Measurements from ENCODE around the gene SOAT2.

SOAT2 gene

DNA sequence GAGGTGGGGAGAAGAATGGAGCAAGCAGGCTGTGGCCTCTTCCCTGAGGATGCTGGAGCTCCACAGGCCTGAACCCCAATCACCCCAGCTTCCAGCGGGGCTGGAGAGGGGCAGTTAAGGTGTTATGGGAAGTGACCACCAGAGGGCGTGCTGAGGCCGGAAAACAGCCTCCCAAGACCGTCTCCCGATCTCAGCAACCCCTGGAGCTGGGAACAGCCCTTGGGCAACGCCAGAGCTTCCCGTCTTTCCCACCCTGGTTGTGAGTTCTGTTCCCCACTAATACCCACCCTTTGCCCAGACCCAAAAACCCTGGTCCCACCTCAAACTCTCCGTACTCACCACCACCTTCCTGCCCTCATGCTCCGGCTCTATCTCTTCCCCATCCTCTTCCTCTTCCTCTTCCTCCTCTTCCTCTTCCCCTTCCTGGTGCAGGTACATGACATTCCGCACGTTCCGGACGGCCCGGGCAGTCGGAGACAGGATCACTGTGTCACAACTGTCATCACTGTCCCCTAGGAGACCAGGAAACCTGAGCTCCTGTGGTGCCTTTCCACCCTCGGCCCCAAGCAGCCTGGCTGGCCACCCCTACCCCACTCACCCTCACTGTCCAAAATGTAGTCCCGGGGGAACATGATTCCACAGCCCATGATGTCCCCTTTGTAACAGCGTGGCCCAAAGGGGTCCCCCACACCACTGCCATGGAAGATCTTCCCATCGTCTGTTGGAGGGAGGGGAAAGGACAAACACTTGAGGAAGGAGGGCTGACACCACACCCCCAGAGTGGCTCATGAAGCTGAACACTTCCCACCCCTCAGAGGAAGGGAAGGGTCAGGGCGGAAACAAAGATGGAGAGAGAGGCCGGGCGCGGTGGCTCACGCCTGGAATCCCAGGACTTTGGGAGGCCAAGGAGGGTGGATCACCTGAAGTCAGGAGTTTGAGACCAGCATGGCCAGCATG is 37.0 kb upstream of the SOAT2 start:
- Histone ChIP-seq H3K27ac (ENCODE audit: low read length) (no peak overlapping the region), H3K27me3 (ENCODE audit: control insufficient read depth, insufficient read depth, low read length) (no peaks in the 10 kb centered on the region), H3K4me1 (ENCODE audit: control insufficient read depth, insufficient read depth, low read length) (peaks cover 6% of the 10 kb centered on the region), H3K9me3 (ENCODE audit: control insufficient read depth, insufficient read depth, low read length) (no peaks in the 10 kb centered on the region), H3K36me3 (ENCODE audit: control insufficient read depth, insufficient read depth, low read length) (no peaks in the 10 kb centered on the region), H3K4me3 (ENCODE audit: low read length) (no peak overlapping the region)
- no peak for DNase-seq (ENCODE audit: low read depth, low spot score)
- WGBS (ENCODE audit: insufficient coverage, insufficient read length), result no CpG with 5 or more reads among the region's 24 CpGs

DNA sequence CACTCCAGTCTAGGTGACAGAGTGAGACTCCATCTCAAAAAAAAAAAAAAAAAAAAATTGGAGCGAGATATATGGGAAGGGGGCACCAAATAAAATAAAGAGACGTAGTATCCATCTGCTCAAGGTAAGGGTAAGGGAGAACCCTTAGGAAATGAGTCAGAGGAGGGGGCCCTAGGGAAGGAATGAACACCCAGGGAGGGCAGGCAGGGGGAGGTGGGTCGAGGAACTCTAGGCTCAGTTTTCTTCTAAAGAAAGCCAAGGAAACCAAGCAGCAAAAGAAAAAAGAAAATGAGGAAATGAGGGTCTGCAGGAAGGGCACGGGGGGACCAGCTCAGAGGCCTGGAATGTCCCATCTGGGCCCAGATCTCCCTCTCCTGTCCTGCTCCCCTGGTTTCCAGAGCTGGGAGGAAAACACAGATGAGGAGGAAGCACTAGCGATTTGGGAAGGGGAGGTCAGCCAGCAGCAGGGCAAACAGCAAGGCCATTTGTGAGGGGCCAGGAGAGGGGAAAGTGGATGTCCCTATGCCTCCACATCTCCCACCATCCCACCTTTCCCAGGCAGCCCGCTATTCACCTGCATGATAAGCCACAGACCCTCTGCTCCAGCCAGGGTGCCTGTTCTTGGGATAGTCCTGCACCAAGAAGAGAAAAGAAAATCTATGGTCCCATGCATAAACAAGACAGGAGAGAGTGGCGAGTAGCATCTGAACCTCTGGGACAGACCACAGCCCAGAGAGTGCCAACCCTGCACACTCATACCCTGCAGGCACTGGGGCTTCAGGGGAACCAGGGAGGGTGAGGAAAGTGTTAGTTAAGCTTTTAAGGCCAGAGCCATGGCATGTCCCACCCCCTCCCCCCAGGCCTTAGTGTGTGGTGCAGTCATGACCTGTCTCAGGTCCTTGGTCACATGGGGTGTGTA is 36.0 kb upstream of the SOAT2 start:
- H3K36me3 ChIP-seq (ENCODE audit: control insufficient read depth, insufficient read depth, low read length), result no peaks in the 10 kb centered on the region
- WGBS (ENCODE audit: insufficient coverage, insufficient read length), result no CpG with 5 or more reads among the region's 7 CpGs
- H3K9me3 ChIP-seq (ENCODE audit: control insufficient read depth, insufficient read depth, low read length), result no peaks in the 10 kb centered on the region
- H3K27ac ChIP-seq (ENCODE audit: low read length), result no peak overlapping the region
- no peak for DNase-seq (ENCODE audit: low read depth, low spot score)
- H3K4me1 ChIP-seq (ENCODE audit: control insufficient read depth, insufficient read depth, low read length), result peaks cover 5% of the 10 kb centered on the region
- no peaks in the 10 kb centered on the region for H3K27me3 ChIP-seq (ENCODE audit: control insufficient read depth, insufficient read depth, low read length)
- H3K4me3 ChIP-seq (ENCODE audit: low read length), result no peak overlapping the region

GRCh38 chr12:53067993-53068770 is 35.1 kb upstream of the SOAT2 start:
- Histone ChIP-seq H3K9me3 (ENCODE audit: control insufficient read depth, insufficient read depth, low read length) (no peaks in the 10 kb centered on the region), H3K27me3 (ENCODE audit: control insufficient read depth, insufficient read depth, low read length) (no peaks in the 10 kb centered on the region), H3K4me1 (ENCODE audit: control insufficient read depth, insufficient read depth, low read length) (peaks cover 5% of the 10 kb centered on the region), H3K27ac (ENCODE audit: low read length) (no peak overlapping the region), H3K4me3 (ENCODE audit: low read length) (no peak overlapping the region), H3K36me3 (ENCODE audit: control insufficient read depth, insufficient read depth, low read length) (no peaks in the 10 kb centered on the region)
- no peak for DNase-seq (ENCODE audit: low read depth, low spot score)
- WGBS (ENCODE audit: insufficient coverage, insufficient read length), result no CpG with 5 or more reads among the region's 13 CpGs

- Histone ChIP-seq H3K27me3 (ENCODE audit: control insufficient read depth, insufficient read depth, low read length) (no peaks in the 10 kb centered on the region), H3K27ac (ENCODE audit: low read length) (no peak overlapping the region), H3K4me1 (ENCODE audit: control insufficient read depth, insufficient read depth, low read length) (peaks cover 5% of the 10 kb centered on the region), H3K9me3 (ENCODE audit: control insufficient read depth, insufficient read depth, low read length) (no peaks in the 10 kb centered on the region), H3K4me3 (ENCODE audit: low read length) (no peak overlapping the region), H3K36me3 (ENCODE audit: control insufficient read depth, insufficient read depth, low read length) (no peaks in the 10 kb centered on the region)
- no peak for DNase-seq (ENCODE audit: low read depth, low spot score)
- WGBS (ENCODE audit: insufficient coverage, insufficient read length), result no CpG with 5 or more reads among the region's 15 CpGs
These were observed 34.3 kb upstream of the SOAT2 start for GRCh38 chr12:53068811-53069585.

- Histone ChIP-seq H3K4me3 (ENCODE audit: low read length) (no peak overlapping the region), H3K9me3 (ENCODE audit: control insufficient read depth, insufficient read depth, low read length) (no peaks in the 10 kb centered on the region), H3K36me3 (ENCODE audit: control insufficient read depth, insufficient read depth, low read length) (no peaks in the 10 kb centered on the region), H3K27me3 (ENCODE audit: control insufficient read depth, insufficient read depth, low read length) (no peaks in the 10 kb centered on the region), H3K4me1 (ENCODE audit: control insufficient read depth, insufficient read depth, low read length) (peaks cover 5% of the 10 kb centered on the region), H3K27ac (ENCODE audit: low read length) (no peak overlapping the region)
- no peak for DNase-seq (ENCODE audit: low read depth, low spot score)
- WGBS (ENCODE audit: insufficient coverage, insufficient read length), result no CpG with 5 or more reads among the region's 12 CpGs
These were observed 33.5 kb upstream of the SOAT2 start for GRCh38 chr12:53069621-53070410.

GRCh38 chr12:53070877-53071492 is 32.3 kb upstream of the SOAT2 start:
- no peak overlapping the region for H3K27ac ChIP-seq (ENCODE audit: low read length)

DNA sequence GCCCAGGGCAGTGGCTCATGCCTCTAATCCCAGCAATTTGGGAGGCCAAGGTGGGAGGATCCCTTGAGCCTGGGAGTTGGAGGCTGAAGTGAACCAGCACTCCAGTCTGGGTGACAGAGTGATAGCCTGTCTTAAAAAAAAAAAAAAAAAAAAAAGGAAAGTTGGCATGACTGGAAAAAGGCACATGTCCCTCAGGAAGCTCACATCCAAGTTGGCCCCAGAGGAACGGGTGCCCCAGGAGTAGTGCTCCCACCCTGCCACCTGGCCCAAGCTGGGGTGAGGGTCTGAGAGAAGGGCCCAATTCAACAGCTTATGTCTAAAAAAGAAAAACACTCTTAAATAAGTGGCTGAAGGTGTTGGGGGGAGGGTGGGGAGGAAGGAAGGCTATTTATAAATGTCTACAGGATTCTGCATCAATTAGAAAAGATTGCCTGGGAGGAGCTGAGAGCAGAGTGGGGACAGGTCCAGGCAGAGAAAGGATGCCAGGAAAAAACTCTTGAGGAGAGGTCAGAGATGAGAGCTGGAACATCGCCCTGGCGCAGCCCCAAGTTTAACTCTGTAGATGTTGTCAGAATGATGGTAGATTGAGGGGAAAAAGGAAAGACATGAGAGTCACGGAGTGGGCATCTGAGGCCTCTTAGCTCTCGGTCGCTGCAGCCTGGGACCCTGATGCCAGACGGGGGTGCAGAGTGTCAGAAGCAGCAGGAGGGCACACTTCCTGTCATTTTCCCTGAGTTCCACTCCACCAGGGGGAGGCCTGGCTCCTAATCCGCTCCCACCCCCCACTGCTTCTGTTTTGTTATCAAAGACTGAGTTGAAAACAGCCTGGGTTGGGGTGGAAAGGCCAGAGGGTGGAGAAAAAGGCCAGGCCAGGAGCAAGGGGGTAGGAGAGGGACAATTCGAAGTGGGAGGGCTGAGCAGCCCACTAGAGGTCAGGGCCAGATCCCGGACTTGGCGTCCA is 31.4 kb upstream of the SOAT2 start:
- no peak for DNase-seq (ENCODE audit: low read depth, low spot score)
- no peak overlapping the region for H3K27ac ChIP-seq (ENCODE audit: low read length)
- no peaks in the 10 kb centered on the region for H3K27me3 ChIP-seq (ENCODE audit: control insufficient read depth, insufficient read depth, low read length)
- no CpG with 5 or more reads among the region's 11 CpGs for WGBS (ENCODE audit: insufficient coverage, insufficient read length)
- no peaks in the 10 kb centered on the region for H3K36me3 ChIP-seq (ENCODE audit: control insufficient read depth, insufficient read depth, low read length)
- no peak overlapping the region for H3K4me3 ChIP-seq (ENCODE audit: low read length)
- peaks cover 5% of the 10 kb centered on the region for H3K4me1 ChIP-seq (ENCODE audit: control insufficient read depth, insufficient read depth, low read length)
- H3K9me3 ChIP-seq (ENCODE audit: control insufficient read depth, insufficient read depth, low read length), result no peaks in the 10 kb centered on the region

More at GRCh38 chr12:53070877-53071492, 32.3 kb upstream of the SOAT2 start:
- H3K4me1 ChIP-seq (ENCODE audit: control insufficient read depth, insufficient read depth, low read length), result peaks cover 5% of the 10 kb centered on the region
- no peak overlapping the region for H3K4me3 ChIP-seq (ENCODE audit: low read length)
- no peaks in the 10 kb centered on the region for H3K9me3 ChIP-seq (ENCODE audit: control insufficient read depth, insufficient read depth, low read length)
- no peaks in the 10 kb centered on the region for H3K27me3 ChIP-seq (ENCODE audit: control insufficient read depth, insufficient read depth, low read length)
- WGBS (ENCODE audit: insufficient coverage, insufficient read length), result no CpG with 5 or more reads among the region's 7 CpGs
- H3K36me3 ChIP-seq (ENCODE audit: control insufficient read depth, insufficient read depth, low read length), result no peaks in the 10 kb centered on the region
- DNase-seq (ENCODE audit: low read depth, low spot score), result no peak

GRCh38 chr12:53073881-53074280 is 29.4 kb upstream of the SOAT2 start:
- no CpG with 5 or more reads among the region's 6 CpGs for WGBS (ENCODE audit: insufficient coverage, insufficient read length)
- no peaks in the 10 kb centered on the region for H3K36me3 ChIP-seq (ENCODE audit: control insufficient read depth, insufficient read depth, low read length)
- H3K9me3 ChIP-seq (ENCODE audit: control insufficient read depth, insufficient read depth, low read length), result no peaks in the 10 kb centered on the region
- peaks cover 5% of the 10 kb centered on the region for H3K4me1 ChIP-seq (ENCODE audit: control insufficient read depth, insufficient read depth, low read length)
- DNase-seq (ENCODE audit: low read depth, low spot score), result no peak
- H3K27me3 ChIP-seq (ENCODE audit: control insufficient read depth, insufficient read depth, low read length), result no peaks in the 10 kb centered on the region
- H3K4me3 ChIP-seq (ENCODE audit: low read length), result no peak overlapping the region
- H3K27ac ChIP-seq (ENCODE audit: low read length), result no peak overlapping the region
